GM19438 (cell line): Measurements from ENCODE around the gene EHMT1.
A peak's percentile ranks its signal among the peaks of the same experiment; 100 is the strongest.

Source experiments
- ATAC-seq: cut with Tn5 transposase; IDR thresholded peaks from one replicate; pipeline ENCODE4 v1.9.1; 2021; ENCODE audit warnings: low read depth; ENCODE audit not compliant: unreplicated experiment

Gene EHMT1

DNA sequence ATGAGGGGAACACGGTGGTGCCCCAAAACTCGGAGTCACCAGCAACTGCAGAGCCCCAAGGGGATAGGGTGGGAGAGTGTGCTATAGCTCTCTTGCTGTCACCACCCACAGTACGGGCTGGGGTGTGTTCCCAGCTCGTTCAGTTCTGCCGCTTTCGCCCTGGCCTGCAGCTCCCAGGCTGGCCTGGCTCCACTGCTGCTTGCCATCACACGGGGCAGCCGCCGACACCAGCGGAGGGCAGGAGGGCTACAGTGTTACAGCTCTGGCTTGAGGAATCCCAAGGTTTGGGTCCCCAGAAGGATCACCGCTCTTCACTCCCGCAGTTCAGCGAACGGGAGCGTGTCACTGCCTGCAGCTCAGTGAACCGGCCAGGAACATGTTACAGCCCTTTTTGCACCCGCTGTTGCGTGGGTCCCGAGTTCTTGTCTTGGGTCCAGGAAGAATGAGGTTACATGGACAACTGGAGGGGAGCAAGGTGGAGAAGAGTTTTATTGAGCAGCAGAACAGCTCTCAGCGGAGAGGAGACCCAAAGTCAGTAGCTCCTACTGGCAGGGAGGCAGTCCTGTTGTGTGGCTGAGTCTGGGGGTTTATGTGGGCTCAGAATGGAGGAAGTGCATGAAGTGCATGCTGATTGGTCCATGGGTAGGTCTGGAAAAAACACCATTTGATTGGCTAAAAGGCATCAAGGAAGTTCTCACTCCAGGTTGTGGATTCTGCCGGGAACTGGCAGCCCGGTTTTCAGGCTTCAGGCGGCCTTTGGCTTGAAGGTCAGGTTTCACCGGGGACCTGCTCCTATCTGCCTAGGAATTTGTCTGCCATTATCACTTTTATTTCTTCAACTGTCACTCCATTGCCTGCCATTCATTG, 113.4 kb downstream of the EHMT1 start:
- ATAC-seq = no peak

DNA sequence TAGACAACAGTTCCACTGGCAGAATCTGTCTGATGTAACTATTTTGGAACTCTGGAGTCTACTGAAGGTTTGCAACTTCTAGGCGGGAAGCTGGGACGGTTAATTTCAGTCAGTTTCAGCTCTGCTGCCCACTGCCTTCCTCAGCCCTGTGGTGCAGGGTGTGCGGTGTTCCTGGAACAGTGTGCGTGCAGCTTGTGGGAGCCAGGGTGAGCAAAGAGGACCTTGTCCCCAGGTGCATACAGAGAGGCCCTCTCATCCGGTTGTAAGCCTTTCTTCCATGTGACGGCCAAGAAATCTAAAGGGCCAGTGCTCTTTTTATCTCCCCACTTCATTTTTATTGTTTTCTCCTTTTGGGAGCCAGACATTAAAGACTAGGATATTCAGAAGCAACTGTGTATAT, 114.6 kb downstream of the EHMT1 start:
- no peak for ATAC-seq

DNA sequence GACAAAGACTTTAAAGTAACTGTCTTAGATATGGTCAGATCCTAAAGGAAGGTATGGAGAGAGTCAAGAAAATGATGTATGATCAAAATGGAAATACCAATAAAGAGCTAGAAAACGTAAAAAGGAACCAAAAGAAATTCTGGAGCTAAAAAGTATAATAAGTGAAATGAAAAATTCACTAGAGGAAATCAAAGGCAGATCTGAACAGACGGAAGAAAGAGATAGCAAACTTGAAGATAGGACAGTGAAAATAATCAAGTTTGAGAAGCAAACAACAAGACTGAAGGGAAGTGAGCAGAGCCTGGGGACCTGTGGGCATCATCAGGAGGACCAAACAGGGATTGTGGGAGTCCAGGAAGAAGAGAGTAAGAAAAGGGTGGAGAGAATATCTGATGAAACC, 115.4 kb downstream of the EHMT1 start:
- ATAC-seq = no peak

DNA sequence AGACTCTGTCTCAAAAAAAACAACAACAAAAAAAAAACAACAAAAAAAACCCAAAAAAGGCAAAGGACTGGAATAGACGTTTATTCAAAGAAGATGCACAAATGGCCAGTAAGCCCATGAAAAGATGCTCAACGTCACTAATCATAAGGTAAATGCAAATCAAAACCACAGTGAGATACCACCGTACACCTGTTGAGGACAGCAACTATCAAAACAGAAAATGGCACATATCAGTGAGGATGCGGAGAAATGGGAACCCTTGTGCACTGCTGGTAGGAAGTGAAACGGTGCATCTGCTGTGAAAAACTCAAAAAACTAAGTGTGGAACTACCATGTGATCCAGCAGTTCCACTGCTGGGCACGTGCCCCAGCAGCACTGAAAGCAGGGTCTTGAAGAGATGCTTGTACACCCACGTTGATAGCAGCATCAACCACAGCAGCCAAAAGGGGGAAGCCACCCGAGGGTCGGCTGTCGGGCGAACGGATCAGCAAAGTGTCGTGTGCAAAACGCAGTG, 119.4 kb downstream of the EHMT1 start:
- ATAC-seq = peak; percentile 94

DNA sequence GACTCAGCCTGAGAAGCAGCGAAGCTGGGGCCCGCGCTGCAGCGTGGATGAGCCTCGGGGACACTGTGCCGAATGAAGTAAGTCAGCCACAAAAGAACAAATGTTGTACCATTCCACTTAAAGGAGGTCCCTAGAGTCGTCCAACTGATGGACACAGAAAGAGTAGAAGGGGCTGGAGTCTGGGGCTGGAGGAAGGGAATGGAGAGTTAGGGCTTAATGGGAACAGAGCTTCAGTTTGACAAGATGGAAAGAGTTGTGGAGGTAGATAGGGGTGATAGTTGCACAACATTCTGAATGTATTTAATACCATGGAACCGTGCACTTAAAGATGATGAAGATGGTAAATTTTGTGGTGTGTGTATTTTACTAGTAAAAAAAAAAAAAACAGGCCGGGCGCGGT, 119.9 kb downstream of the EHMT1 start:
- no peak for ATAC-seq

DNA sequence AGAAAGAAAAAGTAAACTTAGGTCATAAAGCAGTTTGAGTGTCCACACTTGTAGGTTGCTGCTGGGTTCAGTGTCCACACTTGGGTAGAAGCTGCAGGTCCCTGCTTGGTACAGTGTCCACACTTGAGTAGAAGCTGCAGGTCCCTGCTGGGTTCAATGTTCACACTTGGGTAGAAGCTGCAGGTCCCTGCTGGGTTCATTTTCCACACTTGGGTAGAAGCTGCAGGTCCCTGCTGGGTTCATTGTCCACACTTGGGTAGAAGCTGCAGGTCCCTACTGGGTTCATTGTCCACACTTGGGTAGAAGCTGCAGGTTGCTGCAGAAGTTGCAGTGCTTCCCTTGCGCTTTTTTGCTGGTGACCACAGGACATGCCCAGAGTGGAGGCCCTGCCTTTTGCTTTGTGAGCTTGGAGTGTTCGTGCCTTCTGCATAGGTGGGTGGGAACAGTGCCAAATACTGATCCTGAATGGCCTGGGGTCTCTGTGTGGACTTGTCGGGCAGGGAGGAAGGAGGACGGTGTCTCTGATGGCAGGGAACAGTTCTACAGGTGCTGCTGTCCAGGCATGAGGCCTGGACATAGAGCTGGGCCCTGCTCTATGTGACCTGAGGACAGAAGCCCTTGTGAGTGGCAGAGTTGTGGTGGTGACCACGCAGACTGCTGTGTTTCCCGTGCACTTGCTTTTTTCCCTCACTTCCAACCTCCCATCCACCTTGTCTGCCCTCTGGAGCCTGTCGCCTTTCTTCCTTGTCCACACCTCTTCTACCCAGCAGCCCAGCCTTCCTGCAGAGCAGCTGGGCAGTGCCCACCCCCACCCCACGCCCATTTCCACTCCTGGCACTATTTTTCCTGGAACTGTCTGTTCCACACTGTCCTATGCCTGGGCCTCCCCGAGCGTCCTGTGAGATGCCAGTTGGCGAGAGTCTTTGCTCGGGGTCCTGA, 120.8 kb downstream of the EHMT1 start:
- no peak for ATAC-seq

DNA sequence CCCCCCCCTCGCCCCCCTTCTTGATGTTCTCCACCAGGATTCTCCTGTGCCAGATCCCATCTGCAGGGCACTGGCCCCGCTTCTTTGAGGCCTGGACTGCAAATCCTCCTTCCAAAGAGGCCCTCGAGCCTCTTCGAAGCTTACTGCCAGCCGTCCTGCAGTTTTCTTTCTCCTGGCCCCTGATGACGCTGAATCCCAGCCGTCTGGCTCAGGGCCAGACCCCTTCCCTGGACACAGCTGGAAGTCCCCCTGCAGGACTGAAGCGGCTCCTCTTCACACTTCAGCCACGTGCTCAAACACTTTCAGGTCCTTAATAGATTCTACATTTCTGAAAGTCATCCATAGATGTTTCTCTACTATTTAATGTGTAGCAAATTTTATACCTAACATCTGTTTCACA, 121.5 kb downstream of the EHMT1 start:
- ATAC-seq = no peak

DNA sequence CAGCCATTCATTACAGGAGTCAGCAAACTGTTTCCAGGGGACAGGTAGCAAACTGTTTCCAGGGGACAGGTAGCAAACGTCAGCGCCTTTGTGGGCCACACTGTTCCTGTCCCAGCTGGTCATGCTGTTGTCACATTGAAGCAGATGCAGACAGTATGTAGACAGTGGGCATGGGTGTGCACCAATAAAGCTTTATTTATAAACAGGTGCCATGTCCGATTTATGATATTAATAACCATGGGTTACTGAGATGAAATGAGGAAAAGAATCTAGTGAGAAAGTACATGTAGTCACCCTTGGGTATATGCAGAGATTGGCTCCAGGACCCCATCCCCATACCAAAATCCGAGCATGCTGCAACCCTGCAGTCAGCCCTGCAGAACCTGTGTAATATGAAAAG, 122.5 kb downstream of the EHMT1 start:
- ATAC-seq = no peak

DNA sequence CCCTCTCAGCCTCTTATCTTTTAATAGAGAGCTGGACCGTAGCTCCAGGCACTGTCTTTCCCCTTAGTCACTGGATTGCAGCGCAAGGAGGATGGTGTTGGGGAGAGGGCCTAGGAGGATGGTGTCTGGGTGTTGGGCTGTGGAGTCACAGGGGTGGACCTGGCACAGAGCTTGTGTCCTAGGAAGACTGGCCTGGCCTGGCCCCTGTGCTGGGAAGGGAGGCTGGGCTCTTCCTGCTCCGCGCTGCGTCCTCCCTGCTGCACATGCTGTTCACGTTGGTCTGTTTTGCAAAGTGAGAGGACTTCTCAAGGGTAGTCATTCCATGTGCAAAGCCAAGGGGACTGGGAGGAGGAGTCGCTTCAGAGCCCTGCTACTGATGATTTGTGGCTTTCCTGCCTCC, 123.9 kb downstream of the EHMT1 start:
- ATAC-seq = no peak

DNA sequence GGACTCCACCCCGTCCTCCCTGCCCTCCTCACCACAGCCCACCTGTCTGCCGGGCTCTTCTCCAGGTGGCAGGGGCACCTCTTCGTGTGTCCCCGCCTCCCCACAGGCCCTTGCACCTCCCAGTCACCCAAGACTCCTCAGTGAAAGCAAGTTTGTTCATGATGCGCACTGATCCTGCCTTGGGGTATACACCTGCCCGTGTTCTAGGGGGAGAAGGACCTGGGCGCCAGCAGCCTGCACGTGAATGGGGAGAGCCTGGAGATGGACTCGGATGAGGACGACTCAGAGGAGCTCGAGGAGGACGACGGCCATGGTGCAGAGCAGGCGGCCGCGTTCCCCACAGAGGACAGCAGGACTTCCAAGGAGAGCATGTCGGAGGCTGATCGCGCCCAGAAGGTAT, 124.9 kb downstream of the EHMT1 start:
- no peak for ATAC-seq

DNA sequence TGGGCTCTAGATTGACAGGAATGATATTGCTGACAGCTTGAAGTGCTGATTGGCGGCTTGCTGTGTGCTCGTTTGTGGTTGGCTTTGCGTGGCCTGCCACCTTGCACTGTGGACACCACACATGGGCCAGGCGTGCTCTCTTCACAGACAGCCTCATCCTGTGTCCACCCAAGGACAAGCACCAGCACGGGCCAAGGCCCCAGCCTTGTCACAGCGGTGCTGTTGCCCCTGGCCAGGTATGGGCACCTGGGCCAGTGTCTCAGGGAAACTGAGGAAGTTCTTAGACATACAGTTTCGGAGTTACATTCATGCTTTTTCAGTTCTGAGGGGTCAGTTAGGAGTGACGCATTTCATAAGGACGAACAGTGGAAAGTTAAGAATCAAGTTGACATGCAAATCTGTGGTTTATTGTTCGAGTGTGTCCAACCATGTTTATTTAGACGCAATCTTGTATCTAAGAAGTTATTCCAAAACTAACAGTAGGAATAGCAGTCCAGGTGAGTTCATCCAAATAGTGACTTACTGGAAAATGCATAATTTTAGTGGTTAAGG, 125.9 kb downstream of the EHMT1 start:
- ATAC-seq = no peak

DNA sequence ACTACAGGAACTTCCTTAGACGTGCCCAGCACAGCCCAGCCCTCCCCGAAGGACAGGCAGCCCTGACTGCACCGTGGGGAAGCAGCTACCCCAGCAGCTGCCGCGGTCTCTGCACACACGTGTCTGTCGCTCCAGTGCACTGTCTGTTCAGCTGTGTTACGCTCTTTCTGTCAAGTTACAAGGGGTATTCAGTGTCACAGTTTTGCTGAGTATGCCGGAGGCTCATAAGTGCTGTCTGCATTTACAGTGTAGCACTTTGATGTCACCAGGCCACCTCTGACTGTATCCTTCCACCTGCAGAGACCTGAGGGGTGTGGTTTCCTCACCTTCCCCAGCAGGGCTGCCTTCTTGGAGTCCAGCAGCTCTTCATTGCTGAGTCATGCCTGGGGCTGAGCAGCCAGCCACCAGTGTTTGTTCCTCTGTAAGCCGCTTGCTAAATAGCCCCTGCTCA, 126.8 kb downstream of the EHMT1 start:
- ATAC-seq = peak; percentile 74

DNA sequence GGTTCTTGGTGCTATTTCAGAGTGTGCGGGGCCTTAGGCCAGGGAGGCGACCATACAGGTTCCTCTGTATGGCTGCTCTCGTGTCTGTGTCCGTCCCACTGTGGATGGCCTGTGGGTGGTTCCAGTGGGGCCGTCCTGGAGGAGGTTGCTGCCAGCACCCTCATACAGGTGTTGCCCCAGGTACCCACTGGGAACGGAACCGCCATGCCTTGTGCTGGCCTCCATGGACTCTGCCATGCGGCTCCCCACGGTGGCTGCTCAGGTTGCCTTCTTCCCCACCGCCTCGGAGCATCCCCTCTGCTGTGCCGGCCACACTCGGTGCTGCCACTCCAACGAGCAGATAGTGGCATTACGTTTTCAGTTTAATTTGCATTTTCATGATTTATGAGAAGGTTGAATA, 129.5 kb downstream of the EHMT1 start:
- ATAC-seq = no peak

DNA sequence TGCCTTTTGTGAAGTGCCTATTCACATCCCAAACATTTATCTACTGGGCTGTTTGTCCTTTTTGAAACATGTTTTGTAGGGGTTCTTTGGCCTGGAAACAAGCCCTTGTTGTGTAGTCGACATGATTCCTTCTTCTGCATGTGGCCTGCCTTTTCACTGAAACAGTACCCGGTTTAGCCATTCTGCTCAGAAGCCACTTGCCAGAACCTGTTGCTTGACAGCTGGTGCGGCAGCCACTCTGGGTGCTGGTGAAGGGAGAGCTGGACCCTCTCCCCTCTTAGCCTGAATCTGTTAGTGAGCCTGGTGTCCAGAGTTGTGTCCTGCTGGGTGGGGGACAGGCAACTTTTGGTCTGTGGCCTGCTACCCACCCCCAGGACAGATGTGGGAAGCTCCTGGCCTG, 129.9 kb downstream of the EHMT1 start:
- no peak for ATAC-seq

DNA sequence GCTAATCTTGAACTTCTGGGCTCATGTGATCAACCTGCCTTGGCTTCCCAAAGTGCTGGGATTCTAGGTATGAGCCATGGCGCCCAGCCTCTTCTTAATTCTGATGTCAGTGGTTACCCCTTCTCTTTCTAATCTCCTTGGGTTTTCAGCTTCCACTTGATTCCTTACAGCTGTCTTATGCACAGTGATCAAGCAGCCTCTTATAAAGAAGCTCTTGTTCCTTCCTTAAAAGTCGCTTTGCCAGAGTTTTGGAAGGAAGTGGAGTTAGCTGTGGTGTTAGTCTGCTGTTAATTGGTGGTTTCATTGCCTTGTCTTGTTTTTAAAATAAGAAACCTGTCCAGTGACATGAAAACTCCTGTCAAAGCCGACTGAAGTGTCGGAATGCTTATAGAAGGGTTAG, 130.7 kb downstream of the EHMT1 start:
- ATAC-seq = no peak

DNA sequence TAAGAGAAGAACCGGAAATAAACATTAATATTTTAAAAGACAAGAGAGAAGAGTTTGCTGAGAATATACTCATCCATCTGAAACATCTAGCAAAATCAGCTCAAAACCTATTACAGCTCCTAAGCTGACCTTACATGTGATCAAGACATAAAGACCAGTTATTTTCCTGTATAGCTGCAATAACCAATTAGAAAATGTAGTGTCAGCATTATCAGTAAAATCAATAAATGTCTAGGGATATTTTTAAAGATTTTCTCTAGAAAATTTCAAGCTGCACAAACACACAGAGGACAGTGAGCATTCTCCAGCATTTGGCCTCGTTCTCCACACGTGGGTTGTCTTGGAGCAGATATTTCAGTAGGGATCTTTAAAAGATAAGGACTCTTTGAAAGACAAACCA, 131.2 kb downstream of the EHMT1 start:
- no peak for ATAC-seq

DNA sequence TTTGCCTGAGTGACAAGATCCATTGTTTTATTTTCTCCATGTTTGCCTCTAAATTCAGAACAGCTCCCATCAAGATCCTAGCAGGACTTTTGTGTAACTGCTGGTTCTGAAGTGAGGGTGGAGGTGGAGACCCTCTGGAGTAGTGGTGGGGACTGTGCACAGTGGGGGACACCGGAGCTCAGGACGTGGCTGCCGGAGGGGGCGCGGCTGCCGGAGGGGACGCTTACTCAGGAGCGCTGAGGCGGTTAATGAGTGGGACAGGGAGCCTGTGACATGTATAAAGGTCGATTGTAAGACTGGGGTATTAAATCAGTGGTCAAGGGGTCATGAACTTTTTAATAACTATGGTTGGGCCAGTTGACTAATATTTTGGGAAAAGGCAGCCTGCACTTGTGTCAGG, 131.8 kb downstream of the EHMT1 start:
- ATAC-seq = no peak

DNA sequence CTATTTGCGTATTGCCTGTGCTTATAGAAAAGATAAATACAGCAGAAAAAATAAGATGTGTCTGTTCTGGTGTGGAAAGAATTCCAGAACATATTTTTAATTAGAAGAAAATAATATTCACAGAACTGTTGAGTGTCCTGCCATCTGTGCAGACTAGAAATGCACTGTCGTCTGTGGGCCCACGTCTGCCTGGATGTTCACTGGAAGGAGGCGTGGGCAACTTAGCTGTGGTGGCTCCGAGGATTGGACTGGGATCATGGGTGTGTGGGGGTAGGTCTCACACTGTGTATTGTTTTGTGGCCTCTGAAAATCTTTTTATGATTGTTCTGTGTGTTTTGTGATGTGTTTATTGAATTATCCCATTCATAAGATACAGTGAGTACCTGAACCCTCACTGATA, 132.8 kb downstream of the EHMT1 start:
- ATAC-seq = no peak

DNA sequence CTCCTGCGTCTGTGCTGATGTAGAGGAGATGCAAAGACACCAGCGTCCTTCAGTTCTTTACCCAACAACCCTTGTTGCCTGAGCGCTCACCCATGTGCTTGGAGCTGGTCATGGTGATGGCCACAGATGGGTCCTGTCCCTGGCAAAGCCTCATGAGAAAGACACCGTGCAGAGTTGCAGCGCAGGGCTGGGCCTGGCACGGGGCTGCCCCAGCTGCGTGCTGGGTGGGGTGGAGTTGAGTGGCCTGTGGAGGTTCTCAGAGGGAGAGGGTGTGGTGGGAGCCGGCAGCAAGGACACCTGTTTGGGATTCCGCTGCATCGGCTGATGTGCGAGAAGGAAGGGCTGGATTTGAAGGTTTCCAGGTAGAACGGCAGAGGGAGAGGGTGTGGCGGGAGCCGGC, 133.6 kb downstream of the EHMT1 start:
- ATAC-seq = no peak

DNA sequence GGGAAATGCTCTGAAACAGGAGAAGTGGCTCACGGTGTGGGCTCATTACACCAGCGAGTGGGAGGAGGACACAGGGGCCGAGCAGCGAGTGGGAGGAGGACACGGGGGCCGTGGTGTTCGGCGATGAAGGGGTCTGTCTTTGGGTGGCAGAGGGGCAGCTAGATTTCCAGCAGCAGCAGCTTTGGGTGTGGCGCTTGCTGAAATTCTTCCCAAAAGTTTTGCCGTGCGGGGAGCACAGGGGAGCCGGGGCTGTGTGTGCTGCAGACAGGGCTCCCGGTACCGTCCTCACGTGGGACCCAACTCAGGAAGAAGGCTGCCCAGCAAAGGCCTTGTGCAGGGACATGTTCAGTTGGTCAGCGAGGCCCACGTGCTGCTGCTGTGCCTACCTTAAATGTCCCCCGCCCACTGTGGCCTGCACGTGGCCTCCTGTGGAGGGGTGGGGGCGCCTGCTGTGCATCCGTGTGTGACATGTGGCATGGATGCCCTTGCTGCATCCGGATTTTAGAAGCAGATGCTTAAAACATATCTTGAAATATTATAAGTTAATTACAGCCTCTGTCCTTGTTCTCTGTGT, 134.5 kb downstream of the EHMT1 start:
- ATAC-seq = no peak
